RCC 7860 (cell line): Measurements from ENCODE around the gene PIM3.

Experiments used
- DNase-seq: peaks from one replicate; pipeline ENCODE4 v3.0.0-alpha.2; 2015; ENCODE audit warnings: low spot score
- FAIRE-seq: peaks from 2 replicates; lab custom pipeline; 2012; peaks lifted over from hg19 to GRCh38; lab: Jason Lieb, UNC

PIM3 gene

DNA sequence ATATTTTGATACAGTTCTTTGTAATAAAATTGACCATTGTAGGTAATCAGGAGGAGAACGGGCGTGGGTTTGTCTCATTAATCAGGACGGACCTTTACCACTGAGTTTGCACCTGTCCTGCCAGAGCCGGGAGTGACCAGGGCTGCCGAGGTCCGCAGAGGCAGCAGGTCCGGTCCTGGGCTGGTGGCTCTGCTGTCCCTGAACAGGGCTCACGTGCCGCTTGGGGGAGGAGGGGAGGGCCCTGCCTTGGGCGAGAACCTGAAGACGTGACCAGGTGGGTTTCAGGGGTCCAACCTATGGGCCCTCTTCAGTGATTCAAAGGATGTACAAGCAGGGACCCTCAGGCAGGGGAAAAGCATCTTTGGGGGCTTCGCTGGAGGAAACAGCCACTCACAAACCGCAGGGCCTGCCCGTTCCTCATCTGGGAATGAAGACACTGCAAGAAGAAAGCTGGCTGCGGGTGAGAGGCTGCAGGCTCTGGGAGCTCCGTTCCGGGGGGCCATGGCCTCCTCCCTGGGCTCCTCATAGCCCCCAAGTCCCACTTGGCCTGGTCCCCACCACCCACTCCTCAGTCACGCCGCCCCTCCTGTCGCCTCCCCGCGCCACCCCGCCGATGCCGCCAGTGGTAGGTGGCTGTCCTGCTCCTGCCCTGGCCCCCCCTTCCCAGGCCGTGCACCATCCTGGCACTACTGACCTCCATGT is 32.9 kb upstream of the PIM3 start:
- DNase-seq (no peak), FAIRE-seq (no peak)

GRCh38 chr22:49928185-49928495 is 32.4 kb upstream of the PIM3 start:
- FAIRE-seq, result no peak
- DNase-seq, result no peak

- no peak for DNase-seq
- FAIRE-seq, result no peak
These were observed 31.9 kb upstream of the PIM3 start for GRCh38 chr22:49928555-49929210.

DNA sequence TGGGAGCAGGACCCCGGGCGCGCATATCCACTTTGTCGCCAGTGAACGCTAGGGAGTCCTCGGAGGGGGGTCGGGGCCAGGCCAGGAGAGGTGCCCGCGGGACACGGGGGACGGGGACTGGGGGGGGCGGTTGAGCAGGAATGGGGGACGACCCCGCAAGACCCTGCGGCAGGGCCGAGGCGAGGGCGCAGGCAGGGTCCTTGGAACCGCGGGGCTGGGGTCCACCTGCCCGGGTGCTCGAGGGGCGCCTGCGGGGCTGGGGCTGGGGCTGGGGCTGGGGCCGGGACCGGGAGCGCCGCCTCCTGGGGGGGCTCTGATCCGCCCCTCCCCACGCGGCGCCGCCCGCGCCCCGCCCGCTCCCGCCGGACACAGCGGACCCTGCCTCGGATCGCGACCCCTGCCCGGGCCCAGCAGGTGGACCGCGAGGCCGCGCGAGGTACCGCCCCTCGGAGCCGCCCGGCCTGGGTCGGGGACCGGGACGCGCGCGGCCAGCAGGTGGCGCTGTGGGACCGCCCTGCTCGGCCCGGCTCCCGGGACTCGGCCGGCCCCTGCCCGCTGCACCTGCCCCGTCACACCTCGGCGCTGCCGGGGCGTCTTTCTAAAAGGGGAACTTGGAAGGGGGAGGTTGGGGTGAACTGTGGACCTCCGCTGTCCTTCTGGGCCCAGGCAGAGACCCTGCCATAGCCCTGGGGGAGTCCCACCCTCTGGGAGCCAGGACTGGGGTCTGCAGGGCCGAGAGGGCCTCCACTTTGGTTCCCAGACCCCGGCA is 31.2 kb upstream of the PIM3 start:
- no peak for FAIRE-seq
- DNase-seq, result no peak

DNA sequence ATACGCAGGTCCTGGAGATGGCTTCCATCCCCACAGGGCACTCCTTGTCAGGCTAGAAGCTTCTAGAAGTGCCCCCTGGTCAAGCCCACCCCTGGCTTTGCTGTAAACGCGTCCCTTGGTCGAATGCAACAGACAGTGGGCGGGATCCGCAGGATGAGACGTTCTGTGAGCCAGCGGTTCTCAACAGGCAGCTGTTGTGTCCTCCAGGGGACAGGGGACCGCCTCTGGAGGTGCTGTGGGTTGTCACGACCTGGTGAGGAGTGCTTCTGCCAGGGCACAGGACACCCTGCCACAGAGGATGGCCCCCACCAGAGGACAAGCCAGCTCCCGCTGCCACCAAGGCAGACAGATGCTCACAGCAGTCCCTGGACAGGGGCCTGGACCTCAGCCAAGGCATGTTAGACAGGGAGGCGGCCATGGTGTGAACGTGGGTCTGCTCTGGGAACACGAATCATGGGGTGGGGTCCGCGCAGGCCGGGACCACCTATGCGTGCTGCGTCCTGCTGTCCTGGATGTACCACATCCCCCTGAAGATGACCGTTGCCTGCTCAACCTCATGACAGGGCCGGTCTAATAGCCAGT is 30.5 kb upstream of the PIM3 start:
- no peak for FAIRE-seq

DNA sequence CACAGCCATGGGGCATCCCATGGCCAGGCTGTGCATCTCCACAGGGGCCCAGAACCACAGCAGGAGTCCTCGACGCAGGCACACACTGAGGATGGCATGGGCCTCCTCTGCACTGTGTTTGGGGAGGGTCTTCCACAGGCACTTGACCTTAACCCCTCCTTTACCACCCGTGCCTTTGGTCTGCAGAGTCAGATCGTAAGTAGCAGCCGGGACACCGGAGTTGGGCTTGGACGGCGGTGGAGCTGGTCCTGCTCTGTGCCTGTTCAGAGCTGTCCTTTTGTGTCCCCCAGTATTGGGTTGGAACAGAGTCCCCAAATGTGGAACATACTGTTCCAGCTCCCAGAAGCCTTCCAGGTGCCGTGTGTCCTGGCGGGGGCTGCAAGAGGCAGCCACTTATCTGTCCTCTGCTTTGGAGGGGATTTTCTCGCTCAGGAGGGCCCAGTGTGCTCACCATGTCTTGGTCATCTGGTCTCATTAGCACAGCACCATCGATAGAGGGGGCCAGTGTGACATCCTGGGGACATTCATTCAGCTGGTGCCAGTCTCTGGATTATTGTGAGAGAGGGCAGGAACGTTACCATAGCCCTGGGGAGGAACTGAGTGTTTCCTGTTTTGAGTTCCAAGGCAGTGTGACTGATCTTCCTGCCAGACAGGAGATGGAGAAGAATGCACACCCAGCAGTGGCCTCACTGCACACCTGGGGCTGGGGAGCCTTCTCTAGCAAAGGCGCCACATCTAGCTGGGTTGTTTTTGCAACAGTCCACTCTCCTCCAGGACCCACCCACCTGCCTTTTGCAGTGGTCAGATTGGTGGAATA is 29.8 kb upstream of the PIM3 start:
- DNase-seq (peak; percentile 81), FAIRE-seq (peak; percentile 38)

More for the DNA sequence above, 30.5 kb upstream of the PIM3 start:
- no peak for DNase-seq

DNA sequence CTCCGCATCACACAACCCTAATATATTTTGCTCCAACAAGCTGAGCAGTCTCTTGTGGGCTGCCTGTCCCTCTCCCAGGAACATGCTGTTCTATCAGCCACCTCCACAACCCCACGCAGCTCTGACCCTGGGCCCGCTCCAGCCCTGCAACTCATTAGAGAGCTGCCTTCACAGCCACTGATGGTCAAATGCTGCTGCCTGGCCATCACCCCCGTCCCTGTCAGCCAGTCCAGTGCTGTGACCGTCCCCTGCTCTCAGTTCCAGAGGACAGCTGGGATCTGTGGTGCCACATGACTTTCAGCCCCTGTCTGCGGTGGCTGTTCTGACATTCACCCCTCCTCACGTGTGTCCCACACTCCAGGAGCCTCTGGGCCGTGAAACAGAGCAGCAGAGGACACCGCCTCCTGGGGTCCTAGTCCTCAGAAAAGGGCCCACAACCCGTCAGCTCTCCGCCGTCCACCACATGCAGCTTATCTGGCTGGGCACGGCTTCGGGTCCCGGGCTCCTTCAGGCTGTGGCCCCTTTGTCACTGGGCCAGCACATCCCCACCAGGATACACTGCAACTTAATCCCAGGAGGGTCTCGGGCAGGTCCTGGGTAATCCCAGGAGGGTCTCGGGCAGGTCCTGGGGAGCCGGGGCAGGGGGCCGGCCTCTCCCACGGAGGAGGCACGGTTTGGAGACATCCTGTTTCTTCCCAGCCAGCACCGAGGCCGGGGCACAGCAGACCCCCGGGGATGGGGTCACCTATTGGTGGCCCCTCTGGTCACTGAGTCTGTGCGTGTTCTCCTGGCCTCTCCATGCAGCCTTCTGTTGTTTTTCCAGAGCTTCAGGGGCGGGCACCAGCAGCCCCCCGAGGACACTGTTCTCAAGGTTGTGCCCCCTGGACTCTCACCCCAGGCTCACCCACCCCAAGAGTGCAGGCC is 27.1 kb upstream of the PIM3 start:
- FAIRE-seq (no peak), DNase-seq (no peak)

- DNase-seq (peak; percentile 79), FAIRE-seq (peak; percentile 46)
These were observed 26.2 kb upstream of the PIM3 start for GRCh38 chr22:49934160-49934890.

DNA sequence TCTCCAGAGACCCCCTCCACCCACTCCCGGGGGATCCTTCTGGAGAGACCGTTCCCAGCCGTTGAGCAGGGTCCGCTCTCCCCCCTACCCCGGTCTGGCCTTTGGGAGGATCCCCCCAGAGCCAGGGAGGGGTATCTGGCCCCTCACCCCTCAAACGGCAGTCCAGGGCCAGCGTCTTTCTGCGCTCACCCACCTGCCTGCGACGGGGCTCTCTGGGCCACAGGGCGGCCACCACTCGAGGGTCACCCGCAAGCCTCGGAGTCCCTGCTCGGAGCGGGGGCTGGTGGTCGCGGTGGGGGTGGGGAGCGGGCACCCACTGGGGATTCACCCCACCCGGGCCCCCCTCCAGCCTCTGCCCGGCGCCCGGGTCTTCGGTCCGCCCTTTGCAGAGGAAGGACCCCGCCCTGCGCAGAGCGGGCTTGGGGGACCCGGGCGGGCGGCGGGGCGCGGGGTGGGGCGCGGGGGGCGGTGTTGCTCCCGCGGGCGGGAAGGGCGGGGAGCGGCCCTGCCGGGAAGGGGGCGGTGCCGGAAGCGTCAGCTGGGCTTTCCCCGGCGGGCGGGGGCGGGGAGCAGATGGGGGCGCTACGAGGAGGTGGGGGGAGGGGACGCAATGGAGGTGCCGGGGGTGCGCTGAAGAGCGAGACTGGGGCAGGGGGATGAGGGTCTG is 25.5 kb upstream of the PIM3 start:
- DNase-seq (peak; percentile 4), FAIRE-seq (no peak)

GRCh38 chr22:49935561-49935960 is 25.0 kb upstream of the PIM3 start:
- no peak for FAIRE-seq
- DNase-seq, result no peak

GRCh38 chr22:49936018-49936972 is 24.3 kb upstream of the PIM3 start:
- FAIRE-seq (no peak), DNase-seq (peak; percentile 80)

DNA sequence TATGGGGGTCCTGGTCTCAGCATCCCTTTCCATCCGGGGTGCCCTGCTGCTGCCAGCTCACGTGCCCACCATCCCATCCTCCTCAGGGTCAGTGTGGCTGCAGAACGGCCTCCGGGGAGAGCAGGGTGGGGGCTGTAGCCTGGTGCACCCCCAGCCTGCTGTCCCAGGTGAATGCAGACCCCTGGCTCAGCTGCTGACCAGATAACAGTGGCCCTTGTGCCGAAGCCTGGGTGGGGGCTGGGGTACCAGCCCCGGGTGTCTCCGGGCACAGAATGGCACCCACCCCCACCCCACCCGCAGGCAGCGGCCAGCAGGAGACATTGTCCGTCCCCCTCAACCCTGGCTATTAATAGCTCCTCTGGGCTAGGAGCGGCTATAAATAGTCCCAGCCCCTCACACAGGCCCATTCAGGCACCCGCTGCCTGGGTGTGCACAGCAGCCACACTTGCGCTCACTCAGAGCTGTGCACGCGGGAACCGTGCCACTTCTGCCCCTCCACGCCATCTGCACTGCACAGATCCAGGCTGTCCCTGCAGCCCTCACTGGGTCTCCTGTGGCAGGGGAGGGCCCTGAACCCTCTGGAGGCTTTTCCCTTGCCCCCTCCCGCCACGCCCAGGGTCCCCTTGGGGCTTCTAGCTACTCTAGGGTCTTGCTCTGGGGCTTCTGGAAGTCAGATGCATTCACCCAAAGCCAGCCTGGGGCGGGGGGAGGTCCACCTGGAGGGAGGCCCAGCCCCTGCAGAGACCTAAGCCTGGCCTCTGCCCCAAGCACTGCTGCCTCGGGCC is 23.4 kb upstream of the PIM3 start:
- no peak for FAIRE-seq
- DNase-seq, result no peak

DNA sequence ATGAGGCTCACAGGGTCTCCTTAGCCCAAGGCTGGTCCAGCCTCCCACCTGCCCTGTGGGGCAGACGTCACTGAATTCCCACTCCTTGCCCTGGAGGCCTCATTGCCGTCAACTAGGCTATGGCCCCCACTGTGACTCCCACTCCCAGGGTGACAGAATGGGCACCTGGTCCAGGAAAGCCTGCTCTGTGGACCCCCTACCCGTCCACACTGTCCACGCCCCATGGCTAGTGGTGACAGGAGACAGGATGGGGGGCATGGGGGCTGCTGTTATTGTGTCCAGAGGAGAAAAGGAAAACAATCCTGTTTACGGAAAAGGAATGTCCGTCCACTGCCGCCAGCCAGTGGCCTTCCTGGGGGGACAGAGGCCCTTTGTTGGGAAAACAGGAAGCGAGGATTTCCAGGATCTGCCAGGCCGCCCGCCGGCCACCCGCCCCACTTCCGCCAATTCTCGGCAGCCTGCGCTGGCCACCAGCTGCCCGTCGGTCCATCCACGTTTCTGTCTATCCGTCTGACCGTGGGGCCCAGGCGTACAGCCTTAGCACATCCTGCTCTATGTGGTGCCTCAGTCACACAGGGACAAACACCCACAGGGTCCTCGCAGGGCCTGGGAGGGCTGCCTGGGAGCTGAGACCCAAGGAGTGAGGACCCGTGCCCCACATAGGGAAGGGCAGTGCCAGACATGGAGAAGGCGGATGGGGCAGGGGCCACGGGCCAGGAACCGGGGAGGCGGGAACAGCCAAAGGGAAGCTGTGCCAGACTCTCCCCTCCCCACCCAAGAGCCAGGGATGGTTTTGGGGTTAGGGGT is 22.6 kb upstream of the PIM3 start:
- FAIRE-seq, result no peak
- DNase-seq, result no peak

- FAIRE-seq (no peak), DNase-seq (no peak)
These were observed 21.9 kb upstream of the PIM3 start for GRCh38 chr22:49938565-49939136.

- DNase-seq, result no peak
- no peak for FAIRE-seq
These were observed 18.9 kb upstream of the PIM3 start for GRCh38 chr22:49941507-49942316.
